Activated naive CD4-positive, alpha-beta T cell treated with anti-CD3 and anti-CD28 coated beads, Interleukin-2, amount 50 U/mL, for 24 hours (primary cell): ENCODE results near the gene KRTAP1-1.
A peak's percentile ranks its signal among the peaks of the same experiment; 100 is the strongest.

Experiments used
- H3K27ac Mint-ChIP-seq: one replicate; pipeline ENCODE4 v1.8.0; 2021; ENCODE audit warnings: mild to moderate bottlenecking, mixed read lengths
- H3K27me3 Mint-ChIP-seq: one replicate; pipeline ENCODE4 v1.8.0; 2021; ENCODE audit warnings: mixed read lengths
- H3K36me3 Mint-ChIP-seq: one replicate; pipeline ENCODE4 v1.8.0; 2021; ENCODE audit warnings: mixed read lengths
- H3K4me1 Mint-ChIP-seq: one replicate; pipeline ENCODE4 v1.8.0; 2021; ENCODE audit warnings: mixed read lengths
- H3K4me3 Mint-ChIP-seq: one replicate; pipeline ENCODE4 v1.8.0; 2021; ENCODE audit warnings: mild to moderate bottlenecking, mixed read lengths
- H3K9me3 Mint-ChIP-seq: one replicate; pipeline ENCODE4 v1.8.0; 2021; ENCODE audit warnings: mixed read lengths

Gene KRTAP1-1

GRCh38 chr17:41029633-41030245 is 11.5 kb downstream of the KRTAP1-1 start, which contains the start of gene KRTAP1-4:
TSS of gene KRTAP1-4 (minus strand) at chr17:41030195. CDS start at chr17:41030078, 117 bp downstream.
- no peaks in the 10 kb centered on the region for H3K4me1 Mint-ChIP-seq
- no peaks in the 10 kb centered on the region for H3K9me3 Mint-ChIP-seq
- no peak within 1 kb of the TSS for H3K27ac Mint-ChIP-seq
- peaks cover 15% of the 10 kb centered on the region for H3K27me3 Mint-ChIP-seq
- H3K36me3 Mint-ChIP-seq = no peaks in the 10 kb centered on the region
- no peak within 1 kb of the TSS for H3K4me3 Mint-ChIP-seq

- Mint-ChIP-seq H3K27me3 (peaks cover 12% of the 10 kb centered on the region), H3K9me3 (no peaks in the 10 kb centered on the region), H3K27ac (no peak within 1 kb of the TSS), H3K4me1 (no peaks in the 10 kb centered on the region), H3K4me3 (no peak within 1 kb of the TSS), H3K36me3 (no peaks in the 10 kb centered on the region)
Measured at GRCh38 chr17:41026715-41027471, 14.4 kb downstream of the KRTAP1-1 start, which contains the start of gene KRTAP1-5. TSS of gene KRTAP1-5 (minus strand) at chr17:41027208. CDS start at chr17:41027155, 53 bp downstream.

DNA sequence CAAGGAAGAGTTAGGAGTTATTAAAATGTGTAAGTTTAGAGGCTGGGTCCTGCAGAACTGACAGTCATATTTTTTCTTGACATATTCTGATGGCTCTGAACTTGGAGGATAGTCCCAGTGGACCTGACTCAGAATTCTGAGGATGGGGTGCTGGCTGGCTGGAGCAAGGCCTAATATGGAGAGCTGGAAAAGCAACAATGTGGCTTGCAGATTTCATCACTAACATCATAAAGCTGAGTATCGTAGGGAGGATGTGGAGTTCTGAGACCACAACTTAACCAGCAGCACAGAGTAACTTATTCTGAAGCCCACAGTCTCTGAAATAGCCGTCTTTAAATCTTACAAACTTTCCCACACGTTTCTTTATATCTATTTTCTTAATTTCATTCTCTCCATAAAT is 16.6 kb downstream of the KRTAP1-1 start:
- H3K4me1 Mint-ChIP-seq = no peaks in the 10 kb centered on the region
- H3K4me3 Mint-ChIP-seq = no peak overlapping the region
- peaks cover 8% of the 10 kb centered on the region for H3K27me3 Mint-ChIP-seq
- H3K36me3 Mint-ChIP-seq = no peaks in the 10 kb centered on the region
- H3K27ac Mint-ChIP-seq = no peak overlapping the region
- H3K9me3 Mint-ChIP-seq = no peaks in the 10 kb centered on the region

GRCh38 chr17:41020336-41020735 is 20.9 kb downstream of the KRTAP1-1 start:
- Mint-ChIP-seq H3K9me3 (no peaks in the 10 kb centered on the region), H3K36me3 (no peaks in the 10 kb centered on the region)

GRCh38 chr17:41019415-41019814 is 21.8 kb downstream of the KRTAP1-1 start:
- Mint-ChIP-seq H3K36me3 (no peaks in the 10 kb centered on the region), H3K9me3 (no peaks in the 10 kb centered on the region), H3K4me3 (no peak overlapping the region), H3K27ac (no peak overlapping the region), H3K27me3 (peaks cover 3% of the 10 kb centered on the region), H3K4me1 (no peaks in the 10 kb centered on the region)

More at GRCh38 chr17:41020336-41020735, 20.9 kb downstream of the KRTAP1-1 start:
- Mint-ChIP-seq H3K27ac (no peak overlapping the region), H3K4me1 (no peaks in the 10 kb centered on the region), H3K4me3 (no peak overlapping the region), H3K27me3 (peaks cover 1% of the 10 kb centered on the region)

DNA sequence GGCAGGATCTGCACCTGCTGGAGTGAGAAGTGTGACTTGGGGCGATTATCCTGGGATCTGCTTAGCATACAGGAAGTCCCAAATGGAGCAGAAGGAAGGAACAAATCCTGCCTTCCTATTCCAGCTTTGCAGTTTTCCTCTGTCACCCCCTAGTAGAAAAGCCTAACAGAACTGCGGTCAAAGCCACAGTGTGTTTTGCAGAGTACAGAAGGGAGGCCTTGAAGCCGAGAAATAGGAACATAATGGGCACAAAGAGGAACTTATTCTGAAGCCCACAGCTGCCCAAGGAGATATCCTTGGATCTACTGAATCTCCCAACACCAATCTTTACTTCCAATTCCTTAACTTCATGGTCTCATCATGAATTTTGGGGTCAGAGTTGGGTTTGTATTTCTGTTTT is 22.7 kb downstream of the KRTAP1-1 start:
- Mint-ChIP-seq H3K4me1 (no peaks in the 10 kb centered on the region), H3K36me3 (no peaks in the 10 kb centered on the region), H3K27ac (no peak overlapping the region), H3K4me3 (no peak overlapping the region), H3K9me3 (no peaks in the 10 kb centered on the region), H3K27me3 (peaks cover 2% of the 10 kb centered on the region)

- Mint-ChIP-seq H3K27ac (no peak overlapping the region), H3K9me3 (no peaks in the 10 kb centered on the region), H3K4me1 (no peaks in the 10 kb centered on the region), H3K27me3 (peaks cover 2% of the 10 kb centered on the region), H3K4me3 (no peak overlapping the region), H3K36me3 (no peaks in the 10 kb centered on the region)
Measured at GRCh38 chr17:41016578-41017215, 24.6 kb downstream of the KRTAP1-1 start.

DNA sequence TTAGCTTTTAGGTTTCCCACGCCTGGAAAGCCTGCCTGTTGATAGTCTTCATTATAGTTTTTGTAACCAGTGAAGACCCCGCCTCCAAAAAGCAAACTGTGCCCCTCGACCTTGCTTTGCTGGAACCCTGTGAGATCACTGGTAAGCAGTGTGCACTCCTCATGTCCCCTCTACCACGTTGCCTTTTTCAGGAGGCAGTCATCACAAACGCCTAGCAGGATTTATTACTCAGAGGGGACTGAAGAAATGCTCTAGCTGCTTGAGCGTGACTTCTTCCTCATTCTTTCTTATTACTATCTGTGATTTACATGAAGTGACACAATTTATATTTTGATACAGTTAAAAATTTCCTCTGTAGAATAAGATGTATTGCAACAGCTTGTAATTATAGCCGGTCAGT is 25.8 kb downstream of the KRTAP1-1 start:
- Mint-ChIP-seq H3K9me3 (no peaks in the 10 kb centered on the region), H3K4me1 (no peaks in the 10 kb centered on the region), H3K36me3 (no peaks in the 10 kb centered on the region), H3K4me3 (no peak overlapping the region), H3K27me3 (peaks cover 2% of the 10 kb centered on the region), H3K27ac (no peak overlapping the region)

DNA sequence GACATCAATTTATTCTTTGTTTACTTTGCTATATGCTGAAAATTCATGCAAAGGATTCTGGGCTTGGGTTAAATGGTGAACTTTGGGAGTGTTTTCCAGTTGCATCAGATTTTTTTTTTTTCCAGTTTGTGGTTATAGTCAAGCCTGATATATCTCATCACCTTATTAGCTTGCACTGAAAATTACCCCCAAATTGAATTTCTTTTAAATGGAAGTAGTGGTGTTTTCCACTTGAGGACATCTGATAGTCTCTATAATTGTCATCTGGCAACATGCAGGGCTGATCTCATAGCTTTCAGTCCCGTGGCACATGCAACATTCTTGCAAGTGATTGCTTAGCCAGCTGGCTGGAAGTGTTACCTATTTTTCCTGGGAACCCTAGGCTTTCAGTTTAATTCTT is 27.6 kb downstream of the KRTAP1-1 start:
- H3K9me3 Mint-ChIP-seq = no peaks in the 10 kb centered on the region
- H3K4me1 Mint-ChIP-seq = no peaks in the 10 kb centered on the region
- H3K36me3 Mint-ChIP-seq = no peaks in the 10 kb centered on the region
- no peak overlapping the region for H3K27ac Mint-ChIP-seq
- no peak overlapping the region for H3K4me3 Mint-ChIP-seq
- H3K27me3 Mint-ChIP-seq = peaks cover 2% of the 10 kb centered on the region

GRCh38 chr17:41013181-41013580 is 28.1 kb downstream of the KRTAP1-1 start:
- Mint-ChIP-seq H3K36me3 (no peaks in the 10 kb centered on the region), H3K4me3 (no peak overlapping the region), H3K4me1 (no peaks in the 10 kb centered on the region), H3K27me3 (peaks cover 2% of the 10 kb centered on the region), H3K27ac (no peak overlapping the region), H3K9me3 (no peaks in the 10 kb centered on the region)

- peak overlapping the region; percentile 9 for H3K27ac Mint-ChIP-seq
- no peaks in the 10 kb centered on the region for H3K9me3 Mint-ChIP-seq
- H3K4me1 Mint-ChIP-seq = no peaks in the 10 kb centered on the region
- peaks cover 2% of the 10 kb centered on the region for H3K27me3 Mint-ChIP-seq
- no peak overlapping the region for H3K4me3 Mint-ChIP-seq
- H3K36me3 Mint-ChIP-seq = no peaks in the 10 kb centered on the region
Measured at GRCh38 chr17:41012326-41013120, 28.7 kb downstream of the KRTAP1-1 start.

GRCh38 chr17:41010441-41010840 is 30.8 kb downstream of the KRTAP1-1 start:
- H3K4me1 Mint-ChIP-seq = no peaks in the 10 kb centered on the region
- no peaks in the 10 kb centered on the region for H3K9me3 Mint-ChIP-seq
- no peak overlapping the region for H3K4me3 Mint-ChIP-seq
- peaks cover 2% of the 10 kb centered on the region for H3K27me3 Mint-ChIP-seq
- H3K27ac Mint-ChIP-seq = no peak overlapping the region
- no peaks in the 10 kb centered on the region for H3K36me3 Mint-ChIP-seq

DNA sequence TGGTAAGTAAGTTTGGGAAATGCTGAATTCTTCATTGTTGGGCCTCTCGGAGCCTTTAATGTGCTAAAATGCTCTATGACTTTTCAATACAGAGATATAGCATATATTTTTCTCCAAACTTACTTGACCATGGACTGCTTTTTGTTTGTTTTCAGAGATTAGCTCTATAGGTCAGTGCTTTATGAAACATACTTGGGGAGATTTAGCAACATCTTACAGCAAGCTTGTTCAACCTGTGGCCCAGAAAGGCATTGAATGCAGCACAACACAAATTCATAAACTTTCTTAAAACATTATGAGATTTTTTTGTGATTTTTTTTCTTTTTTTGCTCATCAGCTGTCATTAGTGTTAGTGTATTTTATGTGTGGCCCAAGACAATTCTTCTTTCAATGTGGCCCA is 31.3 kb downstream of the KRTAP1-1 start:
- H3K36me3 Mint-ChIP-seq = no peaks in the 10 kb centered on the region
- no peaks in the 10 kb centered on the region for H3K9me3 Mint-ChIP-seq
- H3K27ac Mint-ChIP-seq = no peak overlapping the region
- H3K4me3 Mint-ChIP-seq = no peak overlapping the region
- H3K27me3 Mint-ChIP-seq = peaks cover 2% of the 10 kb centered on the region
- H3K4me1 Mint-ChIP-seq = no peaks in the 10 kb centered on the region

GRCh38 chr17:41009301-41009760 is 31.9 kb downstream of the KRTAP1-1 start:
- no peaks in the 10 kb centered on the region for H3K36me3 Mint-ChIP-seq
- no peak overlapping the region for H3K4me3 Mint-ChIP-seq
- H3K9me3 Mint-ChIP-seq = no peaks in the 10 kb centered on the region
- H3K27me3 Mint-ChIP-seq = no peaks in the 10 kb centered on the region
- H3K4me1 Mint-ChIP-seq = no peaks in the 10 kb centered on the region
- no peak overlapping the region for H3K27ac Mint-ChIP-seq

DNA sequence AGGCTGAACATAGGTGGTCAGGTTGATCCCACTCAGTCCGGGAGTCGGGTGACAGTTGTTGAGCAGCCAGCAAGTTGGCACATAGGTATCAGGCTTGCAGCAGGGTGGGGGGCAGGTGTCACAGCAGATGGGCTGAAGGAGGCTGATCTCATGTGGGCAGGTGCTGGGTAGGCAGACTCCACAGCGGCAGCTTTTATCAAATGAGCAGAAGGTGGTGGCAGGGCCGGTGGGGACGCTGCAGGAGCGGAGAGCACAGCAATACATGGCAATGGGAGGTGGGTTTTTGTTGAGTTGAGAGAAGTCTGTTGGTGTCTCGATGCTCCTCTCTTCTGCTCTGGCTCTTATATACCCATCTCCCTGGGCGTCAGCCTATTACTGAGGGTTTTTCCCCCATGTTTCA is 32.4 kb downstream of the KRTAP1-1 start, which contains the start of gene KRTAP3-1:
Gene KRTAP3-1, minus strand, starts transcription at position 318 of the 400 bp plus-strand sequence. Its CDS starts 54 bp downstream, at position 264.
- no peaks in the 10 kb centered on the region for H3K27me3 Mint-ChIP-seq
- no peak within 1 kb of the TSS for H3K4me3 Mint-ChIP-seq
- no peaks in the 10 kb centered on the region for H3K4me1 Mint-ChIP-seq
- no peaks in the 10 kb centered on the region for H3K36me3 Mint-ChIP-seq
- no peaks in the 10 kb centered on the region for H3K9me3 Mint-ChIP-seq
- no peak within 1 kb of the TSS for H3K27ac Mint-ChIP-seq
